Uterus (tissue), 4 donors: ENCODE results near the gene WDR19. TPM values are rescaled to one million over a fixed set of nuclear protein-coding genes. Genes with fewer than 3 reads are reported as not detected.

ENCODE experiments used
- DNase-seq, 2 donors: peaks; one replicate each; pipeline ENCODE4 v3.0.0-alpha.2; 2019 to 2020
- H3K27ac ChIP-seq, 2 donors: fragments of 200-600 bp; sonication (generic); 1 replicate in 1 of 2; 2 replicates in 1 of 2; pipeline ENCODE4 v1.5.1; 2016 to 2018
- H3K27me3 ChIP-seq, 2 donors: fragments of 200-600 bp; sonication (generic); one replicate each; pipeline ENCODE4 v1.5.1; 2018 to 2019; ENCODE audit warnings: control low read depth in 1 of 2
- H3K36me3 ChIP-seq, 2 donors: fragments of 200-600 bp; sonication (generic); one replicate each; pipeline ENCODE4 v1.5.1; 2019; ENCODE audit warnings: control low read depth in 1 of 2
- H3K4me1 ChIP-seq, 2 donors: fragments of 200-600 bp; sonication (generic); one replicate each; pipeline ENCODE4 v1.5.1; 2018 to 2019; ENCODE audit warnings: control low read depth in 1 of 2
- H3K4me3 ChIP-seq, 2 donors: fragments of 200-600 bp; sonication (generic); 1 replicate in 1 of 2; 2 replicates in 1 of 2; pipeline ENCODE4 v1.5.1; 2018 to 2019; ENCODE audit warnings: mild to moderate bottlenecking in 1 of 2
- H3K9me3 ChIP-seq, 2 donors: fragments of 200-600 bp; sonication (generic); one replicate each; pipeline ENCODE4 v1.5.1; 2019; ENCODE audit warnings: control low read depth in 1 of 2
- POLR2A ChIP-seq, 2 donors: fragments of 450-650 bp; IDR thresholded peaks; one replicate each; pipeline ENCODE4 v1.6.1; 2016; ENCODE audit warnings: antibody characterized with exemption in 2 of 2, mild to moderate bottlenecking in 1 of 2, moderate library complexity in 1 of 2
- intact Hi-C: fragments of 100-400 bp; cut with DNase I; formaldehyde crosslinking; loops from one replicate; pipeline ENCODE4 v1.15.1; 2023; ENCODE audit warnings: low total_unique reads
- total RNA-seq, 4 donors: library from RNA; depleted of rRNA in 3 of 4; stranded (reverse); fragments of >200 nt in 3 of 4; gene quantifications; one replicate each; pipeline versions ENCODE4 v1.1.0 to v1.2.4, GENCODE V29; 2014 to 2023
- TF ChIP-seq, protein P1 (sequence below), 4 experiments: fragments of 200-600 bp in 2 of 4; fragments of 450-650 bp in 2 of 4; sonication (generic) in 2 of 4; IDR thresholded peaks; one replicate each; pipeline ENCODE4 v1.5.1; 2016 to 2019; ENCODE audit warnings: antibody characterized with exemption in 4 of 4, mild to moderate bottlenecking in 2 of 4, moderate library complexity in 1 of 4
- donor health status: DM: yes; HTN: yes; CAD: no.

The WDR19 gene
- total RNA-seq, 4 donors from 2014 or later: 37.4 to 129 (median 74.0) TPM

GRCh38 chr4:39230462-39230861 is 48.1 kb downstream of the WDR19 start:
- Histone ChIP-seq H3K36me3 (no peaks in the 10 kb centered on the region), H3K9me3 (no peaks in the 10 kb centered on the region), H3K4me3 (no peak overlapping the region), H3K27ac (no peak overlapping the region), H3K4me1 (no peaks in the 10 kb centered on the region), H3K27me3 (no peaks in the 10 kb centered on the region)
- no peak for TF ChIP-seq POLR2A (IDR thresholded peaks at IDR 0.05)
- TF ChIP-seq, protein P1, sequence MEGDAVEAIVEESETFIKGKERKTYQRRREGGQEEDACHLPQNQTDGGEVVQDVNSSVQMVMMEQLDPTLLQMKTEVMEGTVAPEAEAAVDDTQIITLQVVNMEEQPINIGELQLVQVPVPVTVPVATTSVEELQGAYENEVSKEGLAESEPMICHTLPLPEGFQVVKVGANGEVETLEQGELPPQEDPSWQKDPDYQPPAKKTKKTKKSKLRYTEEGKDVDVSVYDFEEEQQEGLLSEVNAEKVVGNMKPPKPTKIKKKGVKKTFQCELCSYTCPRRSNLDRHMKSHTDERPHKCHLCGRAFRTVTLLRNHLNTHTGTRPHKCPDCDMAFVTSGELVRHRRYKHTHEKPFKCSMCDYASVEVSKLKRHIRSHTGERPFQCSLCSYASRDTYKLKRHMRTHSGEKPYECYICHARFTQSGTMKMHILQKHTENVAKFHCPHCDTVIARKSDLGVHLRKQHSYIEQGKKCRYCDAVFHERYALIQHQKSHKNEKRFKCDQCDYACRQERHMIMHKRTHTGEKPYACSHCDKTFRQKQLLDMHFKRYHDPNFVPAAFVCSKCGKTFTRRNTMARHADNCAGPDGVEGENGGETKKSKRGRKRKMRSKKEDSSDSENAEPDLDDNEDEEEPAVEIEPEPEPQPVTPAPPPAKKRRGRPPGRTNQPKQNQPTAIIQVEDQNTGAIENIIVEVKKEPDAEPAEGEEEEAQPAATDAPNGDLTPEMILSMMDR (IDR thresholded peaks at IDR 0.05): no peak
- intact Hi-C loops: no loop called here
- DNase-seq: no peak

DNA sequence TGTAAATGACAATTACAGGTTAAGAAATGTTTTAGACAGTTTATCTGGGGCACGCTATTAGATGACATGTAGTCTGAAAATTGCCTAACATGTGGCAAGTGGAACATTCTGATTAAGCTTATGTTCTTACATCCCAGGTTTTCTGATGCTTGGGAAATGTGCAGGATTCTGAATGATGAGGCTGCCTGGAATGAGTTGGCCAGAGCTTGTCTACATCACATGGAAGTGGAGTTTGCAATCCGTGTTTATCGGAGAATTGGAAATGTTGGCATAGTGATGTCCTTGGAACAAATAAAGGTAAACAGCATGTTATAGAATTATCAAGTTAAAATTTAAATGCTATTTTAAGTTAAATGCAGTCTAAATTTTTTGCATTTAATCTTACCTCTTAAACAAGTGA is 49.3 kb downstream of the WDR19 start:
- H3K36me3 ChIP-seq: no peaks in the 10 kb centered on the region
- no peaks in the 10 kb centered on the region for H3K27me3 ChIP-seq
- DNase-seq: no peak
- no peak overlapping the region for H3K4me3 ChIP-seq
- TF ChIP-seq, protein P1 (IDR thresholded peaks at IDR 0.05): no peak
- TF ChIP-seq POLR2A (IDR thresholded peaks at IDR 0.05): no peak
- H3K9me3 ChIP-seq: no peaks in the 10 kb centered on the region
- intact Hi-C loops: no loop called here
- no peaks in the 10 kb centered on the region for H3K4me1 ChIP-seq
- H3K27ac ChIP-seq: no peak overlapping the region

- H3K27ac ChIP-seq: no peak overlapping the region
- DNase-seq: no peak
- H3K27me3 ChIP-seq: no peaks in the 10 kb centered on the region
- no peak overlapping the region for H3K4me3 ChIP-seq
- no peaks in the 10 kb centered on the region for H3K36me3 ChIP-seq
- intact Hi-C loops: no loop called here
- no peaks in the 10 kb centered on the region for H3K4me1 ChIP-seq
- H3K9me3 ChIP-seq: no peaks in the 10 kb centered on the region
- no peak for TF ChIP-seq POLR2A (IDR thresholded peaks at IDR 0.05)
- TF ChIP-seq, protein P1 (IDR thresholded peaks at IDR 0.05): no peak
Observed at GRCh38 chr4:39232100-39232499, 49.8 kb downstream of the WDR19 start.

DNA sequence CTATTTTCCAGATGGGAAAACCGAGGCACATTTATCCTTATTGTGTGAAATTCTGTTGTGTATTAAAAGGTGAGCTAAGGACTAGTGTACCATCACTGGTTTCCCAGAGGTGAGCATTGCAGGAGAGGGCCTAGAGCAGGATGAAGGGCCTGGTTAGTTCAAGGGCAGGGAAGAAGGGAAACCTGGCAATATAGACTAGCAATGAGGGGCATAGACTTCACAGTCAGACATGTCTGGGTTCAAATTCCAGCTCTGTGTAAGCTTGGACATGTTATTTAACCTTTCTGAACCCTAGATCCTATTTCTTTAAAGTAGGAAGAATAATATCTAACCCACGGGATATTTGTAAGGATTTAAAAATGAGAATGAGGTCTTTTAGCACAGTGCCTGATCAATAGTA is 50.8 kb downstream of the WDR19 start:
- intact Hi-C loops: no loop called here
- H3K27ac ChIP-seq: no peak overlapping the region
- TF ChIP-seq, protein P1 (IDR thresholded peaks at IDR 0.05): no peak
- TF ChIP-seq POLR2A (IDR thresholded peaks at IDR 0.05): no peak
- DNase-seq: no peak
- H3K4me3 ChIP-seq: no peak overlapping the region
- no peaks in the 10 kb centered on the region for H3K4me1 ChIP-seq
- no peaks in the 10 kb centered on the region for H3K36me3 ChIP-seq
- no peaks in the 10 kb centered on the region for H3K9me3 ChIP-seq
- no peaks in the 10 kb centered on the region for H3K27me3 ChIP-seq

- Histone ChIP-seq H3K27ac (no peak overlapping the region), H3K4me3 (no peak overlapping the region), H3K9me3 (no peaks in the 10 kb centered on the region), H3K4me1 (no peaks in the 10 kb centered on the region), H3K36me3 (no peaks in the 10 kb centered on the region), H3K27me3 (no peaks in the 10 kb centered on the region)
- intact Hi-C loops: no loop called here
- TF ChIP-seq, protein P1 (IDR thresholded peaks at IDR 0.05): no peak
- no peak for TF ChIP-seq POLR2A (IDR thresholded peaks at IDR 0.05)
- DNase-seq: no peak
Observed at GRCh38 chr4:39233783-39234182, 51.5 kb downstream of the WDR19 start.
